PC-9 (cell line): Measurements from ENCODE around the gene SEMA6B.

ENCODE experiments used
- CTCF ChIP-seq: fragments of 200-600 bp; sonication (generic); conservative IDR thresholded peaks from 2 replicates; pipeline ENCODE4 v1.6.1; 2017; ENCODE audit warnings: mixed run types, antibody characterized with exemption, mild to moderate bottlenecking, moderate library complexity
- EZH2 ChIP-seq: fragments of 200-600 bp; sonication (generic); IDR thresholded peaks from 2 replicates; pipeline ENCODE4 v1.8.0; 2017; ENCODE audit warnings: antibody characterized with exemption, low read depth

GRCh38 chr19:4602915-4603314 lies 43.4 kb upstream of the SEMA6B start:
- TF ChIP-seq CTCF = no peak
- TF ChIP-seq EZH2 = no peak
